ENCODE measurements around the gene ASAP3. TPM values are rescaled to one million over a fixed set of nuclear protein-coding genes. Genes with fewer than 3 reads are reported as not detected.

ASAP3 gene
- total RNA-seq, 1 donor from 2014 or later: 3.9 TPM

DNA sequence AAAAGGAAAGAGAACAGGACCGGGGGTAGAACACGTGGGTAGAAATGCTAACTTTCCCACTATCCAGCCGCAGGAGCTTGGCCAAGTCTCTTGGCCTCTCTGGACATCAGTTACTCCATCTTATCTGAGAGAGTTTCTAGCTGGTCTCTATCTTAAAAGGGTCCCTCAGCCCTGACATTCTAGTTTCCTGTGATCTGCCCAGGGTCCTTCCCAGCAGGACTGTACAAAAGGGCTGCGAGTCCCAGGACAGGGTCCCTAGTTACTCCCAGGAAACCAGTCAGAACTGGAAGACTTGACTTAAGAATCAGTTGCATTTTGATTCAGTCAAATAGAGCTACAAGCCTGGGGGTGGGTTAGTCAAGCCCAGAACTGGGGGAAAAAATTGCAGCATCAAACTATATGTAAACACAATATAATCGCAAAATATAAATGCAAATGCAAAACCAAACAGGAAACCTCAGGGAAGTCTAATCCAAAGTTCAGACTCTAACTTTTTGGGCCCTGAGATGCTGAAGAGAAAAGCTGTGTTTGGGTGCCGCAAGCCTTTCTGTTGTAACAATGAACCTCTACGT is 2.9 kb downstream of the ASAP3 start:
- peaks cover 27% of the 10 kb centered on the region for H3F3A ChIP-seq (ENCODE audit: low read depth)
- no peak overlapping the region for H3K9ac ChIP-seq
- no peaks in the 10 kb centered on the region for H3K9me3 ChIP-seq (ENCODE audit: low read depth)
- peaks cover 10% of the 10 kb centered on the region for H3K4me1 ChIP-seq
- H3K27me3 ChIP-seq: peaks cover 48% of the 10 kb centered on the region
- Mint-ChIP-seq H3K4me3 (peak overlapping the region; percentile 21), H3K36me3 (peaks cover 8% of the 10 kb centered on the region), H3K9me3 (no peaks in the 10 kb centered on the region), H3K4me1 (peaks cover 56% of the 10 kb centered on the region), H3K27ac (no peak overlapping the region), H3K27me3 (ENCODE audit: insufficient read depth, low read depth) (peaks cover 9% of the 10 kb centered on the region)
- peaks cover 11% of the 10 kb centered on the region for H4K20me1 ChIP-seq (ENCODE audit: low read depth)
- H3K4me2 ChIP-seq: no peak overlapping the region
- TF ChIP-seq EZH2 (IDR thresholded peaks at IDR 0.05): no peak
- TF ChIP-seq, protein P1, sequence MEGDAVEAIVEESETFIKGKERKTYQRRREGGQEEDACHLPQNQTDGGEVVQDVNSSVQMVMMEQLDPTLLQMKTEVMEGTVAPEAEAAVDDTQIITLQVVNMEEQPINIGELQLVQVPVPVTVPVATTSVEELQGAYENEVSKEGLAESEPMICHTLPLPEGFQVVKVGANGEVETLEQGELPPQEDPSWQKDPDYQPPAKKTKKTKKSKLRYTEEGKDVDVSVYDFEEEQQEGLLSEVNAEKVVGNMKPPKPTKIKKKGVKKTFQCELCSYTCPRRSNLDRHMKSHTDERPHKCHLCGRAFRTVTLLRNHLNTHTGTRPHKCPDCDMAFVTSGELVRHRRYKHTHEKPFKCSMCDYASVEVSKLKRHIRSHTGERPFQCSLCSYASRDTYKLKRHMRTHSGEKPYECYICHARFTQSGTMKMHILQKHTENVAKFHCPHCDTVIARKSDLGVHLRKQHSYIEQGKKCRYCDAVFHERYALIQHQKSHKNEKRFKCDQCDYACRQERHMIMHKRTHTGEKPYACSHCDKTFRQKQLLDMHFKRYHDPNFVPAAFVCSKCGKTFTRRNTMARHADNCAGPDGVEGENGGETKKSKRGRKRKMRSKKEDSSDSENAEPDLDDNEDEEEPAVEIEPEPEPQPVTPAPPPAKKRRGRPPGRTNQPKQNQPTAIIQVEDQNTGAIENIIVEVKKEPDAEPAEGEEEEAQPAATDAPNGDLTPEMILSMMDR (IDR thresholded peaks at IDR 0.05): no peak
- no peak for TF ChIP-seq EZH2phosphoT487 (IDR thresholded peaks at IDR 0.05)
- H3K27ac ChIP-seq: no peak overlapping the region
- no peak for DNase-seq (ENCODE audit: low spot score)
- no peaks in the 10 kb centered on the region for H3K36me3 ChIP-seq
- no peak overlapping the region for H3K4me3 ChIP-seq
- no peak overlapping the region for H2AFZ ChIP-seq (replicated peaks)
- H3K79me2 ChIP-seq (ENCODE audit: low read depth): no peaks in the 10 kb centered on the region

DNA sequence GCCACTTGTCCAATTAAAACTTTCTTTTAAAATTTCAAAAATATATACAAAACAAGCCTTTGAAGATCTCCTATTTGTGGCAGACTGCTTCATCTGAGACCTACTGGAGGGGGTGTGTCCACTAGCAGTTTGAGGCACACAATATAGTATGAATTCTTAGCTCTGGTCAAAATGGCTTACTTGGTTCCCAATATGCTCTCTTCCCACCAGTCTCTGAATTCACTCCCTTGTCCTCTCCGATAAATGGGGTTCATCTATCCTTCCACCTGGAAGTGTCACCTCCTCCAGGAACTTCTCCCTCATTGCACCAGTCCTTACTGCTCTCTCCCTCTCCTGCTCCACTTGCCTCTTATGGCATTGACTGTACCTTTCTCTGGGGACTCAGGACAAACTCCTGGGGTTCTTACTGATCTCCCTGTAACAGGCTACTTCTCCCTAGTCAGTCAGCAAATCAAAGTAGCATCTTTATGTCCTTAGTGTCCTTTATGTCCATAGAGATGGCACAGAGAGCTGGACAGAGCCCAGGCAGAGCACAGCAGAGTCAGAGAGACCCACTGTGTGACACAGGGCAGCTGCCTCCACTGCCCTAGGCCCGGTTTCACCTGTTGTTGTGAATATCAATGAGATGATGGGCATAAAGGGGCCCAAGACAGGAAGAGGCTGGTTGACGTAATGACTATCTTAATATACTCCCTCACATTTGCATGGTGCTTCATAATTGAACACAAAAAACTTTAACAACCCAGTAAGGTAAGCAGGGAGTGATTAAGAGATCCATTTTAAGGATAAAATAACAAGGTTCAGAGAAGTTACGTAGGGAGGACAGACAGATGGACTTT is 3.6 kb downstream of the ASAP3 start:
- H3K4me2 ChIP-seq: no peak overlapping the region
- H3F3A ChIP-seq (ENCODE audit: low read depth): peaks cover 23% of the 10 kb centered on the region
- peaks cover 9% of the 10 kb centered on the region for H3K27me3 Mint-ChIP-seq (ENCODE audit: insufficient read depth, low read depth)
- peaks cover 41% of the 10 kb centered on the region for H3K27me3 ChIP-seq
- H3K9me3 Mint-ChIP-seq: no peaks in the 10 kb centered on the region
- no peaks in the 10 kb centered on the region for H3K9me3 ChIP-seq (ENCODE audit: low read depth)
- no peak overlapping the region for H3K4me3 ChIP-seq
- no peak for DNase-seq (ENCODE audit: low spot score)
- peaks cover 56% of the 10 kb centered on the region for H3K4me1 Mint-ChIP-seq
- no peaks in the 10 kb centered on the region for H3K79me2 ChIP-seq (ENCODE audit: low read depth)
- H4K20me1 ChIP-seq (ENCODE audit: low read depth): peaks cover 11% of the 10 kb centered on the region
- H3K27ac ChIP-seq: no peak overlapping the region
- H3K4me3 Mint-ChIP-seq: no peak overlapping the region
- TF ChIP-seq, protein P1 (IDR thresholded peaks at IDR 0.05): no peak
- no peak for TF ChIP-seq EZH2 (IDR thresholded peaks at IDR 0.05)
- TF ChIP-seq EZH2phosphoT487 (IDR thresholded peaks at IDR 0.05): no peak
- H3K36me3 ChIP-seq: no peaks in the 10 kb centered on the region
- H3K9ac ChIP-seq: no peak overlapping the region
- no peak overlapping the region for H3K27ac Mint-ChIP-seq
- H2AFZ ChIP-seq (replicated peaks): no peak overlapping the region
- H3K4me1 ChIP-seq: peaks cover 10% of the 10 kb centered on the region
- H3K36me3 Mint-ChIP-seq: peaks cover 8% of the 10 kb centered on the region

DNA sequence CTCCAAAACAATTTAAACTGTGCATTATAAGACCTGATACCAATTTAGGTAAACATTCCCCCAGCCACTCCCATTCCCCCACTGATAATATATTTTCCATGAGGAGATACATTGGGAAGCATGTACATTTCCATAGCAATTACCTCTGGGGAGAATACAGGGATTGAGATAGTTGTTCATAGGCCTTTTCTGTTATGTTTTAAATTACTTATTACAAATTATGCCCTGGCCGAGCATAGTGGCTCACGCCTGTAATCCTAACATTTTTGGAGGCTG is 4.4 kb downstream of the ASAP3 start:
- H3K36me3 ChIP-seq: no peaks in the 10 kb centered on the region
- no peaks in the 10 kb centered on the region for H3K79me2 ChIP-seq (ENCODE audit: low read depth)
- no peak overlapping the region for H3K4me2 ChIP-seq
- TF ChIP-seq EZH2phosphoT487 (IDR thresholded peaks at IDR 0.05): no peak
- TF ChIP-seq, protein P1 (IDR thresholded peaks at IDR 0.05): no peak
- no peak for TF ChIP-seq EZH2 (IDR thresholded peaks at IDR 0.05)
- no peaks in the 10 kb centered on the region for H3K9me3 ChIP-seq (ENCODE audit: low read depth)
- peaks cover 33% of the 10 kb centered on the region for H3K27me3 ChIP-seq
- DNase-seq (ENCODE audit: low spot score): no peak
- no peak overlapping the region for H2AFZ ChIP-seq (replicated peaks)
- Mint-ChIP-seq H3K4me3 (no peak overlapping the region), H3K27me3 (ENCODE audit: insufficient read depth, low read depth) (peaks cover 6% of the 10 kb centered on the region), H3K36me3 (peaks cover 8% of the 10 kb centered on the region), H3K9me3 (no peaks in the 10 kb centered on the region), H3K27ac (no peak overlapping the region), H3K4me1 (peaks cover 51% of the 10 kb centered on the region)
- no peak overlapping the region for H3K4me3 ChIP-seq
- no peak overlapping the region for H3K9ac ChIP-seq
- H3K4me1 ChIP-seq: peaks cover 5% of the 10 kb centered on the region
- no peak overlapping the region for H3K27ac ChIP-seq
- H4K20me1 ChIP-seq (ENCODE audit: low read depth): peaks cover 11% of the 10 kb centered on the region
- H3F3A ChIP-seq (ENCODE audit: low read depth): peaks cover 15% of the 10 kb centered on the region

Data from neural progenitor cell (in vitro differentiated cells).